Body of pancreas (tissue), 4 donors: ENCODE data around the gene TBX20.
"Not testable (repeated sequence)": the region's sequence is repeated elsewhere in the genome, so short reads cannot be mapped to it uniquely, and the experiment has no call there.

Source experiments
- POLR2A ChIP-seq, 3 donors: fragments of 450-650 bp; IDR thresholded peaks; one replicate each; pipeline ENCODE4 v1.6.1; 2016; ENCODE audit warnings: antibody characterized with exemption in 3 of 3, mild to moderate bottlenecking in 2 of 3
- TF ChIP-seq, protein P1 (sequence below), 7 experiments: fragments of 450-650 bp in 4 of 7; fragments of 200-600 bp in 3 of 7; sonication (generic) in 3 of 7; IDR thresholded peaks; one replicate each; pipeline ENCODE4 v1.5.1; 2016 to 2019; ENCODE audit warnings: antibody characterized with exemption in 7 of 7

DNA sequence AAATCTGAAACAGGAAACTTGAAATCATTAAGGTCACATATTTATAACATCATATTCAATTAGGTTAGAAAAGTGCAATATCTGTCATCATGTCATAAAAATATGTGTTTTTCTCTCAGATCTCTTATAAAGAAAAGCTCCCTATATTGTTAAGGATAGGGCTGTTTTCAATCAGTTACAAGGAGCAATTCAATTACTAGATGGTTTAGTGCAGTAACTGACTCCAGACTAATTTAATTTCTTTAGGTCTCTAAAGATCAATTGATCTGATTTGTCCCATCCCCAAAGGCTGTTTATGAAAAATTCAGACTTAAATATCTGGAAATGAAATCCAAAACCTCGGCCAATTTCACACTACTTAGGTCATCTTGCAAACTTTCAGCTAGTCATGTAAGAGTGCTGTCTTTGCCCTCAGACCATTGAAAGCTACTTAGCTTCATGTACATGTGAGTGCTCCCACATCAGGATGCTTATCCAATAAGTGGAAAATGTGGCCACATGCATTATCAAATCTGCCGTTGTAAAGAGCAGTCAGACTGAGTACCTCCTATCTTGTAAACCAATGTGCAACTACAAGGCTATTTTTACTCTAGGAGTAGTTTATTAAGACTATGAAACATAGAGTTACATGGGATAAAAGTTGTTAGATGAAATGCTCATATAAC lies 24.7 kb downstream of the TBX20 start:
- TF ChIP-seq, protein P1, sequence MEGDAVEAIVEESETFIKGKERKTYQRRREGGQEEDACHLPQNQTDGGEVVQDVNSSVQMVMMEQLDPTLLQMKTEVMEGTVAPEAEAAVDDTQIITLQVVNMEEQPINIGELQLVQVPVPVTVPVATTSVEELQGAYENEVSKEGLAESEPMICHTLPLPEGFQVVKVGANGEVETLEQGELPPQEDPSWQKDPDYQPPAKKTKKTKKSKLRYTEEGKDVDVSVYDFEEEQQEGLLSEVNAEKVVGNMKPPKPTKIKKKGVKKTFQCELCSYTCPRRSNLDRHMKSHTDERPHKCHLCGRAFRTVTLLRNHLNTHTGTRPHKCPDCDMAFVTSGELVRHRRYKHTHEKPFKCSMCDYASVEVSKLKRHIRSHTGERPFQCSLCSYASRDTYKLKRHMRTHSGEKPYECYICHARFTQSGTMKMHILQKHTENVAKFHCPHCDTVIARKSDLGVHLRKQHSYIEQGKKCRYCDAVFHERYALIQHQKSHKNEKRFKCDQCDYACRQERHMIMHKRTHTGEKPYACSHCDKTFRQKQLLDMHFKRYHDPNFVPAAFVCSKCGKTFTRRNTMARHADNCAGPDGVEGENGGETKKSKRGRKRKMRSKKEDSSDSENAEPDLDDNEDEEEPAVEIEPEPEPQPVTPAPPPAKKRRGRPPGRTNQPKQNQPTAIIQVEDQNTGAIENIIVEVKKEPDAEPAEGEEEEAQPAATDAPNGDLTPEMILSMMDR (IDR thresholded peaks at IDR 0.05), result not testable (repeated sequence)
- not testable (repeated sequence) for TF ChIP-seq POLR2A (IDR thresholded peaks at IDR 0.05)
